ENCODE measurements around the gene LAS1L. TPM values are rescaled to one million over a fixed set of nuclear protein-coding genes. Genes with fewer than 3 reads are reported as not detected.
A peak's percentile ranks its signal among the peaks of the same experiment; 100 is the strongest.
"Not testable (repeated sequence)": the region's sequence is repeated elsewhere in the genome, so short reads cannot be mapped to it uniquely, and the experiment has no call there.

The LAS1L gene
- total and polyA plus RNA-seq, 12 donors, result 10.6 to 24.4 (median 14.4) TPM

DNA sequence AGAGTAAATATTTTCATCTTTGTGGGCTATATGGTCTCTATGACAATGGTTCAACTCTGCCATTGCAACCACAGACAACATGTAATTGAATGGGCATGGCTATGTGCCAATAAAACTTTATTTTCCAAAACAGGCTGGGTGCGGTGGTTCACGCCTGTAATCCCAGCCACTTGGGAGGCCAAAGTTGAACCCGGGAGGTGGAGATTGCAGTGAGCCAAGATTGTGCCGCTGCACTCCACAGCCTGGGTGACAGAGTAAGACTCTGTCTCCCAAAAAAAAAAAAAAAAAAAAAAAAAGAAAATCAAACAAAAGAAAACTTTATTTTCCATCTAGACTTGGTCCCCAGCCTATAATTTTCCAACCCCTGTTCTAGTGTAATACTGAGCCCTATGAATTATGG is 38.4 kb upstream of the LAS1L start:
- no peaks in the 10 kb centered on the region for H3K9me3 ChIP-seq
- DNase-seq (no peak), ATAC-seq (no peak)
- no peak overlapping the region for H3K4me3 ChIP-seq
- H3K27me3 ChIP-seq, result peaks cover 0 to 67% (median 0%) of the 10 kb centered on the region in 7 donors
- TF ChIP-seq, protein P1, sequence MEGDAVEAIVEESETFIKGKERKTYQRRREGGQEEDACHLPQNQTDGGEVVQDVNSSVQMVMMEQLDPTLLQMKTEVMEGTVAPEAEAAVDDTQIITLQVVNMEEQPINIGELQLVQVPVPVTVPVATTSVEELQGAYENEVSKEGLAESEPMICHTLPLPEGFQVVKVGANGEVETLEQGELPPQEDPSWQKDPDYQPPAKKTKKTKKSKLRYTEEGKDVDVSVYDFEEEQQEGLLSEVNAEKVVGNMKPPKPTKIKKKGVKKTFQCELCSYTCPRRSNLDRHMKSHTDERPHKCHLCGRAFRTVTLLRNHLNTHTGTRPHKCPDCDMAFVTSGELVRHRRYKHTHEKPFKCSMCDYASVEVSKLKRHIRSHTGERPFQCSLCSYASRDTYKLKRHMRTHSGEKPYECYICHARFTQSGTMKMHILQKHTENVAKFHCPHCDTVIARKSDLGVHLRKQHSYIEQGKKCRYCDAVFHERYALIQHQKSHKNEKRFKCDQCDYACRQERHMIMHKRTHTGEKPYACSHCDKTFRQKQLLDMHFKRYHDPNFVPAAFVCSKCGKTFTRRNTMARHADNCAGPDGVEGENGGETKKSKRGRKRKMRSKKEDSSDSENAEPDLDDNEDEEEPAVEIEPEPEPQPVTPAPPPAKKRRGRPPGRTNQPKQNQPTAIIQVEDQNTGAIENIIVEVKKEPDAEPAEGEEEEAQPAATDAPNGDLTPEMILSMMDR (IDR thresholded peaks at IDR 0.05), result no peak
- H3K4me1 ChIP-seq, result no peaks in the 10 kb centered on the region
- intact Hi-C loops (cut with DNase I), result no loop called here
- no peaks in the 10 kb centered on the region for H3K36me3 ChIP-seq
- H3K27ac ChIP-seq, result no peak overlapping the region
- WGBS, 2 donors, result 94 to 100% methylated on average over 4 of the region's 4 CpGs

GRCh38 chrX:65562850-65563249 is 28.3 kb upstream of the LAS1L start:
- H3K36me3 ChIP-seq; ATAC-seq; DNase-seq; H3K9me3 ChIP-seq; H3K27ac ChIP-seq; H3K4me1 ChIP-seq; intact Hi-C loops (cut with DNase I); H3K4me3 ChIP-seq: not testable (repeated sequence)
- 84 to 90% methylated on average over 1 of the region's 1 CpG for WGBS, 2 donors
- H3K27me3 ChIP-seq, result peaks cover 0 to 43% (median 0%) of the 10 kb centered on the region in 7 donors

GRCh38 chrX:65551489-65552339 is 17.1 kb upstream of the LAS1L start:
- DNase-seq, result no peak
- no peak overlapping the region for H3K27ac ChIP-seq
- ATAC-seq, result peak in 1 of 8 donors; percentile 22
- 93 to 94% methylated on average over 35 to 62 of the region's 62 CpGs for WGBS, 2 donors
- no peaks in the 10 kb centered on the region for H3K9me3 ChIP-seq
- TF ChIP-seq, protein P1 (IDR thresholded peaks at IDR 0.05), result no peak
- no peaks in the 10 kb centered on the region for H3K4me1 ChIP-seq
- intact Hi-C loops (cut with DNase I), result no loop called here
- H3K36me3 ChIP-seq, result no peaks in the 10 kb centered on the region
- peaks cover 0 to 67% (median 0%) of the 10 kb centered on the region in 7 donors for H3K27me3 ChIP-seq
- H3K4me3 ChIP-seq, result no peak overlapping the region

DNA sequence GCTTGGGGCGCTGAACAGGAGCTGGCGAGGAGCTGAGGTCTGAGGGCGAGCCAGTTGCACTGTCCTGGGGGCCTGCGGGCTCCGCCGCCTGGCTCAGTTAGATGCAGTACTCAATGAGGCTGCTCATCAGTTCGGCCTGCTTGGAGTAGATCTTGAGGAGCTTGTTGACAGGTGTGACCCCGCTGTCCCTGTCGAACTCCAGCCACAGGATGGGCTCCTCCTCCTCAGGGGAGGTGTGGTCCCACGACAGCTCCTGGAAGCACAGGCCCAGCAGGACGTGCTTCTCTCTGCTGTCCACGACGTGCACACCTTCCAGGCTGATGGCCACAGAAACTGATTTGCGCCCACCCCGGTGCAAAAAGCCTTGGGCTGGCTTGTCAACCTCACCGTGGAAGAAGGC is 16.5 kb upstream of the LAS1L start:
- H3K4me3 ChIP-seq, result no peak overlapping the region
- H3K27ac ChIP-seq, result no peak overlapping the region
- ATAC-seq (peak in 1 of 8 donors; percentile 22), DNase-seq (no peak)
- intact Hi-C loops (cut with DNase I), result no loop called here
- H3K4me1 ChIP-seq, result no peaks in the 10 kb centered on the region
- TF ChIP-seq, protein P1 (IDR thresholded peaks at IDR 0.05), result no peak
- no peaks in the 10 kb centered on the region for H3K36me3 ChIP-seq
- no peaks in the 10 kb centered on the region for H3K9me3 ChIP-seq
- WGBS, 2 donors, result 65 to 85% methylated on average over 14 to 16 of the region's 16 CpGs
- peaks cover 0 to 66% (median 0%) of the 10 kb centered on the region in 7 donors for H3K27me3 ChIP-seq

GRCh38 chrX:65545456-65545855 is 10.9 kb upstream of the LAS1L start:
- 60 to 63% methylated on average over 1 of the region's 1 CpG for WGBS, 2 donors
- Histone ChIP-seq H3K36me3 (no peaks in the 10 kb centered on the region), H3K27me3 (peaks cover 0 to 70% (median 0%) of the 10 kb centered on the region in 7 donors), H3K27ac (no peak overlapping the region), H3K4me1 (no peaks in the 10 kb centered on the region), H3K9me3 (no peaks in the 10 kb centered on the region), H3K4me3 (no peak overlapping the region)
- intact Hi-C loops (cut with DNase I), result no loop called here
- DNase-seq (no peak), ATAC-seq (no peak)
- TF ChIP-seq, protein P1 (IDR thresholded peaks at IDR 0.05), result no peak
